ENCODE measurements around the gene ZBTB18. TPM values are rescaled to one million over a fixed set of nuclear protein-coding genes. Genes with fewer than 3 reads are reported as not detected.

The ZBTB18 gene
- polyA plus RNA-seq, 1 of the 3 experiments (the other 2 are of a cell fraction) = 19.3 TPM

DNA sequence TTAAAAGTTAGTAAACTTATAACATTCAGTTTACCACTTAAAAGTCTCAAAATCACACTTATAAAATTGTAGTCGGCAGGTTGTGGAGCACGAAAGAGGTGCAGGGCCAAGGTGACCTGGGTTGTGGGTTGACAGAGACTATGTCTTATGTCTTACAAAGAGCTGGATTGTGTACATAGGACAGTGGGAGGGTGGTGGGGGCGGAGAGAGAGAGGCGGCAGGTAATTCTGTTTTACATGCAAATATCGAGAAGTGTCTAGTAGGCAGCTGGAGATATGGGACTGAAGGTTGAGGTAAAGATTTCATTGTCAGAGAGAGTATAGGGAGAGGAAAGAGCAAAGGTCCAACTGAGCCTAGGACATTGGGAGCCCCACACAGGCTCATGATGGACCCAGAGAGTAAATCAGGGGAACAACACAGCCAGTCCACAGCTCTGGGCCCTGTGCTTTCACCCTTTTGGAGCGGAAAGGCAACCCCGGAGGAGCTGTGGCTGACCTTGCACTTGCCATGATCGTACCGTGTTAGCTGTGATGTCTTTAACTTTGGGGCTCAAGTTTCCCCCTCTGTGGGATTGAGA is 28.1 kb upstream of the ZBTB18 start:
- H3K4me3 ChIP-seq (ENCODE audit: low read depth in 2 of 2, low read length in 1 of 2) = no peak overlapping the region
- H3K36me3 ChIP-seq (replicated peaks in 1 of 2; ENCODE audit: control insufficient read depth in 1 of 2, insufficient read depth in 2 of 2, low read length in 1 of 2) = no peaks in the 10 kb centered on the region
- ChIA-PET POLR2A (no interaction called here), CTCF (interaction anchor here (1.1 kb wide), 1 partner anchor 18 kb away, joined by 3 read pairs; no protein-coding TSS in a partner anchor)
- no peaks in the 10 kb centered on the region for H4K20me1 ChIP-seq (ENCODE audit: insufficient read depth)
- no peak overlapping the region for H3K4me2 ChIP-seq
- H2AFZ ChIP-seq (ENCODE audit: low read depth) = no peak overlapping the region
- 95% methylated on average over 9 of the region's 9 CpGs for WGBS (ENCODE audit: low lambda C conversion rate)
- H3F3A ChIP-seq (replicated peaks; ENCODE audit: insufficient read depth) = no peaks in the 10 kb centered on the region
- TF ChIP-seq RXRA (IDR thresholded peaks at IDR 0.05; ENCODE audit: borderline replicate concordance, low read depth) = no peak
- TF ChIP-seq, protein P1, sequence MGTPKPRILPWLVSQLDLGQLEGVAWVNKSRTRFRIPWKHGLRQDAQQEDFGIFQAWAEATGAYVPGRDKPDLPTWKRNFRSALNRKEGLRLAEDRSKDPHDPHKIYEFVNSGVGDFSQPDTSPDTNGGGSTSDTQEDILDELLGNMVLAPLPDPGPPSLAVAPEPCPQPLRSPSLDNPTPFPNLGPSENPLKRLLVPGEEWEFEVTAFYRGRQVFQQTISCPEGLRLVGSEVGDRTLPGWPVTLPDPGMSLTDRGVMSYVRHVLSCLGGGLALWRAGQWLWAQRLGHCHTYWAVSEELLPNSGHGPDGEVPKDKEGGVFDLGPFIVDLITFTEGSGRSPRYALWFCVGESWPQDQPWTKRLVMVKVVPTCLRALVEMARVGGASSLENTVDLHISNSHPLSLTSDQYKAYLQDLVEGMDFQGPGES (IDR thresholded peaks at IDR 0.05; ENCODE audit: low read depth, low read length) = no peak
- TF ChIP-seq EZH2phosphoT487 (IDR thresholded peaks at IDR 0.05; ENCODE audit: borderline replicate concordance, low read depth) = no peak
- no peak for TF ChIP-seq CHD2 (IDR thresholded peaks at IDR 0.05; ENCODE audit: low read length, partially characterized antibody)
- TF ChIP-seq NRF1 (IDR thresholded peaks at IDR 0.05; ENCODE audit: low read depth, low read length) = no peak
- TF ChIP-seq YY1 (IDR thresholded peaks at IDR 0.05; ENCODE audit: low read depth) = no peak
- no peaks in the 10 kb centered on the region for H3K9me3 ChIP-seq
- no peak overlapping the region for H3K27ac ChIP-seq (ENCODE audit: low read depth in 2 of 2, low read length in 1 of 2)
- DNase-seq = no peak
- H3K27me3 ChIP-seq (ENCODE audit: insufficient read depth) = no peaks in the 10 kb centered on the region
- no peak overlapping the region for H3K9ac ChIP-seq
- H3K9me2 ChIP-seq = no peaks in the 10 kb centered on the region
- no peaks in the 10 kb centered on the region for H3K79me2 ChIP-seq (ENCODE audit: insufficient read depth)
- H3K4me1 ChIP-seq (ENCODE audit: control insufficient read depth in 1 of 2, insufficient read depth in 2 of 2, low read depth in 1 of 2, low read length in 1 of 2) = no peaks in the 10 kb centered on the region

DNA sequence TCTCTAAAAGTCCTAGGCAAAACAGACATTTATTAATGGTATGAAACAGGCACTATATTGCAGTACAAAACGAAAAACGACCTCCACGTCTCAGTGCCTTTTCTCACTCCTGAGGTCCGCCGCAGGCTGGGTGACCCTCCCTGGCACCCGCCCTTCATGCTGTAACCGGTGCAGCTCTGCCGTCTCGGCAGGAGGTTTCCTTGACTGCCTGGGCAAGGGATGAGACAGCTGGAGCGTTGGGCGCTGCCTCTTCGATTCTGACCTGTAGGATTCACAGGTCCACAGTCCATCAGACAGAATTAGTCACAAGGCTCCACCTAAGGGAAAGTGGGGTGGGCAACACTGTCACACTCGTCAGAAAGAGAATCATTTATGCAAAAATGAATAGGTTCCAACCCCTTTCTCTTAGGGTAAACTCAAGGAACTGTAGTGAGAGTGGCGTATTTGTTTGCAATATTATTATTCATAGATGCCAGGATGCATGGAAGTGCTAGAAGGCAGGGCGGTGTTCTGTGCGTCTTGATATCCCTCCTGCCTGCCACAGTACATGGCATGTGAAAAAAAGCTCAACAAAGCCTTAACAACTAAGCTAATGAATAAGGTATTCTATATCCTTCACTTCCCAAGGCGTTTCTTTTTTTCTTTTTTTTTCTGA is 23.5 kb upstream of the ZBTB18 start:
- no peaks in the 10 kb centered on the region for H4K20me1 ChIP-seq (ENCODE audit: insufficient read depth)
- H3K4me2 ChIP-seq = no peak overlapping the region
- no peak overlapping the region for H3K4me3 ChIP-seq (ENCODE audit: low read depth in 2 of 2, low read length in 1 of 2)
- H3K79me2 ChIP-seq (ENCODE audit: insufficient read depth) = no peaks in the 10 kb centered on the region
- 87% methylated on average over 17 of the region's 17 CpGs for WGBS (ENCODE audit: low lambda C conversion rate)
- TF ChIP-seq JUND (IDR thresholded peaks at IDR 0.05) = no peak
- TF ChIP-seq GATA2 (CRISPR knock-in tag; IDR thresholded peaks at IDR 0.05) = no peak
- TF ChIP-seq RAD21 (IDR thresholded peaks at IDR 0.05; ENCODE audit: low read length) = no peak
- TF ChIP-seq, protein P2, sequence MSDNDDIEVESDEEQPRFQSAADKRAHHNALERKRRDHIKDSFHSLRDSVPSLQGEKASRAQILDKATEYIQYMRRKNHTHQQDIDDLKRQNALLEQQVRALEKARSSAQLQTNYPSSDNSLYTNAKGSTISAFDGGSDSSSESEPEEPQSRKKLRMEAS (IDR thresholded peaks at IDR 0.05; ENCODE audit: low read depth) = no peak
- no peak for TF ChIP-seq GABPA (IDR thresholded peaks at IDR 0.05; ENCODE audit: low read depth)
- no peak for TF ChIP-seq MEF2A (IDR thresholded peaks at IDR 0.05; ENCODE audit: borderline replicate concordance, low read depth)
- TF ChIP-seq FOXM1 (IDR thresholded peaks at IDR 0.05; ENCODE audit: low read depth) = no peak
- no peak for TF ChIP-seq FOSL2 (IDR thresholded peaks at IDR 0.05; ENCODE audit: borderline replicate concordance, low read depth)
- no peak for TF ChIP-seq EP300 (IDR thresholded peaks at IDR 0.05; ENCODE audit: borderline replicate concordance in 1 of 2, low read depth in 1 of 2, low read length in 1 of 2)
- TF ChIP-seq, protein P3, sequence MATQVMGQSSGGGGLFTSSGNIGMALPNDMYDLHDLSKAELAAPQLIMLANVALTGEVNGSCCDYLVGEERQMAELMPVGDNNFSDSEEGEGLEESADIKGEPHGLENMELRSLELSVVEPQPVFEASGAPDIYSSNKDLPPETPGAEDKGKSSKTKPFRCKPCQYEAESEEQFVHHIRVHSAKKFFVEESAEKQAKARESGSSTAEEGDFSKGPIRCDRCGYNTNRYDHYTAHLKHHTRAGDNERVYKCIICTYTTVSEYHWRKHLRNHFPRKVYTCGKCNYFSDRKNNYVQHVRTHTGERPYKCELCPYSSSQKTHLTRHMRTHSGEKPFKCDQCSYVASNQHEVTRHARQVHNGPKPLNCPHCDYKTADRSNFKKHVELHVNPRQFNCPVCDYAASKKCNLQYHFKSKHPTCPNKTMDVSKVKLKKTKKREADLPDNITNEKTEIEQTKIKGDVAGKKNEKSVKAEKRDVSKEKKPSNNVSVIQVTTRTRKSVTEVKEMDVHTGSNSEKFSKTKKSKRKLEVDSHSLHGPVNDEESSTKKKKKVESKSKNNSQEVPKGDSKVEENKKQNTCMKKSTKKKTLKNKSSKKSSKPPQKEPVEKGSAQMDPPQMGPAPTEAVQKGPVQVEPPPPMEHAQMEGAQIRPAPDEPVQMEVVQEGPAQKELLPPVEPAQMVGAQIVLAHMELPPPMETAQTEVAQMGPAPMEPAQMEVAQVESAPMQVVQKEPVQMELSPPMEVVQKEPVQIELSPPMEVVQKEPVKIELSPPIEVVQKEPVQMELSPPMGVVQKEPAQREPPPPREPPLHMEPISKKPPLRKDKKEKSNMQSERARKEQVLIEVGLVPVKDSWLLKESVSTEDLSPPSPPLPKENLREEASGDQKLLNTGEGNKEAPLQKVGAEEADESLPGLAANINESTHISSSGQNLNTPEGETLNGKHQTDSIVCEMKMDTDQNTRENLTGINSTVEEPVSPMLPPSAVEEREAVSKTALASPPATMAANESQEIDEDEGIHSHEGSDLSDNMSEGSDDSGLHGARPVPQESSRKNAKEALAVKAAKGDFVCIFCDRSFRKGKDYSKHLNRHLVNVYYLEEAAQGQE (IDR thresholded peaks at IDR 0.05; ENCODE audit: low read depth, low read length) = no peak
- TF ChIP-seq RCOR1 (IDR thresholded peaks at IDR 0.05; ENCODE audit: low read length) = no peak
- TF ChIP-seq, protein P1 (IDR thresholded peaks at IDR 0.05; ENCODE audit: low read depth, low read length) = no peak
- TF ChIP-seq RFX5 (IDR thresholded peaks at IDR 0.05; ENCODE audit: low read length) = no peak
- no peak for TF ChIP-seq EZH2phosphoT487 (IDR thresholded peaks at IDR 0.05; ENCODE audit: borderline replicate concordance, low read depth)
- no peak for TF ChIP-seq NRF1 (IDR thresholded peaks at IDR 0.05; ENCODE audit: low read depth, low read length)
- no peak overlapping the region for H3K9ac ChIP-seq
- POLR2A ChIA-PET = no interaction called here
- no peaks in the 10 kb centered on the region for H3F3A ChIP-seq (replicated peaks; ENCODE audit: insufficient read depth)
- no peak overlapping the region for H3K27ac ChIP-seq (ENCODE audit: low read depth in 2 of 2, low read length in 1 of 2)
- no peaks in the 10 kb centered on the region for H3K27me3 ChIP-seq (ENCODE audit: insufficient read depth)
- CTCF ChIA-PET = no interaction called here
- no peak overlapping the region for H2AFZ ChIP-seq (ENCODE audit: low read depth)
- H3K4me1 ChIP-seq (ENCODE audit: control insufficient read depth in 1 of 2, insufficient read depth in 2 of 2, low read depth in 1 of 2, low read length in 1 of 2) = no peaks in the 10 kb centered on the region
- H3K9me3 ChIP-seq = no peaks in the 10 kb centered on the region
- no peaks in the 10 kb centered on the region for H3K9me2 ChIP-seq
- no peak for DNase-seq
- H3K36me3 ChIP-seq (replicated peaks in 1 of 2; ENCODE audit: control insufficient read depth in 1 of 2, insufficient read depth in 2 of 2, low read length in 1 of 2) = no peaks in the 10 kb centered on the region

Measured in SK-N-SH (cell line).